A549 (cell line): ENCODE measurements around the gene CCDC12. TPM values are rescaled to one million over a fixed set of nuclear protein-coding genes. Genes with fewer than 3 reads are reported as not detected.

Source experiments
- ATAC-seq, 2 experiments: fragments of 200-7000 bp in 1 of 2; fragments of >200 bp in 1 of 2; cut with Nextera tagmentation in 1 of 2; cut with Tn5 transposase in 1 of 2; 3 replicates each; pipeline versions ENCODE4 v1.8.0 to v1.9.1; 2018 to 2020; ENCODE audit warnings: mild to moderate bottlenecking in 1 of 2, moderate library complexity in 1 of 2
- CTCF ChIA-PET: fragments of 300-600 bp; sonication (Branson Sonifier 250); formaldehyde crosslinking; extraction: SDS; loops from one replicate; lab custom pipeline; 2021; ENCODE audit warnings: antibody characterized with exemption, inconsistent platforms; lab: Yijun Ruan, JAX
- POLR2A ChIA-PET: fragments of 350-600 bp; formaldehyde crosslinking; extraction: SDS; loops from one replicate; lab custom pipeline; 2021; ENCODE audit warnings: antibody characterized with exemption, inconsistent platforms; lab: Yijun Ruan, JAX
- DNase-seq, 2 experiments: peaks; one replicate each; pipeline versions ENCODE4 v3.0.0 to v3.0.0-alpha.2; 2011 to 2016; ENCODE audit warnings: low read depth in 1 of 2, low spot score in 1 of 2
- FAIRE-seq: peaks from 2 replicates; lab custom pipeline; 2011; peaks lifted over from hg19 to GRCh38; lab: Jason Lieb, UNC
- H3K27ac ChIP-seq, 2 experiments: fragments of >200 bp; sonication (Bioruptor Twin); formaldehyde crosslinking; 3 replicates each; pipeline ENCODE4 v1.5.1; 2016 to 2017
- H3K4me1 ChIP-seq: fragments of >200 bp; sonication (Bioruptor Twin); formaldehyde crosslinking; 3 replicates; pipeline ENCODE4 v1.6.1; 2016
- H3K4me2 ChIP-seq: fragments of >200 bp; sonication (Bioruptor Twin); formaldehyde crosslinking; 3 replicates; pipeline ENCODE4 v1.6.1; 2016
- H3K4me3 ChIP-seq: fragments of >200 bp; sonication (Bioruptor Twin); formaldehyde crosslinking; 3 replicates; pipeline ENCODE4 v1.5.1; 2016
- H3K9me3 ChIP-seq: fragments of >200 bp; sonication (Bioruptor Twin); formaldehyde crosslinking; 3 replicates; pipeline ENCODE4 v1.6.1; 2016
- BHLHE40 ChIP-seq: IDR thresholded peaks from 2 replicates; pipeline ENCODE4 v1.6.1; 2012; ENCODE audit warnings: low read depth, low read length, inconsistent platforms
- CBX2 ChIP-seq: fragments of 200-600 bp; sonication (generic); IDR thresholded peaks from 2 replicates; pipeline ENCODE4 v1.6.1; 2016; ENCODE audit warnings: low read depth, mild to moderate bottlenecking, borderline replicate concordance
- CEBPB ChIP-seq, 2 experiments: fragments of >200 bp in 1 of 2; sonication (Bioruptor Twin) in 1 of 2; formaldehyde crosslinking in 1 of 2; IDR thresholded peaks; 2 replicates each; pipeline ENCODE4 v1.6.1; 2012 to 2016
- CTCF ChIP-seq: fragments of >200 bp; sonication (Bioruptor Twin); formaldehyde crosslinking; IDR thresholded peaks from 3 replicates; pipeline ENCODE4 v1.5.1; 2016
- ELK1 ChIP-seq: fragments of 150-350 bp; IDR thresholded peaks from 2 replicates; pipeline ENCODE4 v1.6.1; 2014; ENCODE audit warnings: low read depth, mild to moderate bottlenecking, low read length
- FOSL2 ChIP-seq, 2 experiments: fragments of 450-650 bp in 1 of 2; fragments of >200 bp in 1 of 2; sonication (Bioruptor Twin) in 1 of 2; formaldehyde crosslinking; IDR thresholded peaks; 2 replicates each; pipeline versions ENCODE4 v1.5.0 to v1.6.1; 2016 to 2020; ENCODE audit warnings: mild to moderate bottlenecking in 1 of 2, moderate library complexity in 1 of 2
- HDAC2 ChIP-seq: fragments of 200-600 bp; sonication (generic); IDR thresholded peaks from 2 replicates; pipeline ENCODE4 v1.6.1; 2016
- HES2 ChIP-seq: fragments of >200 bp; sonication (Bioruptor Twin); formaldehyde crosslinking; IDR thresholded peaks from 2 replicates; pipeline ENCODE4 v1.6.1; 2016
- NPAS2 ChIP-seq: fragments of 250-450 bp; sonication (Bioruptor Pico); IDR thresholded peaks from 2 replicates; pipeline ENCODE4 v1.8.0; 2022; ENCODE audit warnings: mild to moderate bottlenecking, moderate library complexity, borderline replicate concordance
- RCOR1 ChIP-seq: fragments of 150-350 bp; IDR thresholded peaks from 2 replicates; pipeline ENCODE4 v1.6.1; 2014; ENCODE audit warnings: antibody characterized with exemption, low read length, low read depth
- REST ChIP-seq: fragments of 200-600 bp; sonication (generic); IDR thresholded peaks from 2 replicates; pipeline ENCODE4 v1.6.1; 2016; ENCODE audit warnings: antibody characterized with exemption, mild to moderate bottlenecking, moderate library complexity
- USF2 ChIP-seq: fragments of 450-650 bp; IDR thresholded peaks from 2 replicates; pipeline ENCODE4 v1.6.1; 2014; ENCODE audit warnings: antibody characterized with exemption
- ZSCAN20 ChIP-seq: fragments of 250-450 bp; sonication (Bioruptor Pico); IDR thresholded peaks from 2 replicates; pipeline ENCODE4 v1.8.0; 2022; ENCODE audit warnings: mild to moderate bottlenecking, moderate library complexity
- WGBS: methylation state at CpG from one replicate; pipeline ENCODE4 v1.1.6; 2017; ENCODE audit errors: missing lambda C conversion rate; 5-methylcytosine and 5-hydroxymethylcytosine counted together
- polyA plus RNA-seq, 4 experiments: library from polyadenylated mRNA; depleted of rRNA in 3 of 4; stranded (reverse); fragments of >200 nt; fragmentation: RNase III in 1 of 4; extraction: RNeasy Plus Mini Kit Qiagen cat#74134 plus additional on column Dnase treatment in 1 of 4; gene quantifications; 2 replicates in 3 of 4; 3 replicates in 1 of 4; pipeline ENCODE4 v1.2.3, GENCODE V29; 2011 to 2017

Gene CCDC12
- polyA plus RNA-seq, 2 of the 4 experiments (the other 2 are of a cell fraction): 34.8 to 81.0 TPM

- no peak for TF ChIP-seq CTCF
Observed at GRCh38 chr3:47011371-47011770, 34.8 kb upstream of the CCDC12 start (continued).

- no peak for FAIRE-seq
- DNase-seq: no peak
- ATAC-seq: no peak
- 96% methylated on average over 5 of the region's 5 CpGs for WGBS
- Histone ChIP-seq H3K27ac (no peak overlapping the region), H3K4me2 (no peak overlapping the region), H3K4me1 (no peaks in the 10 kb centered on the region), H3K4me3 (no peak overlapping the region), H3K9me3 (no peaks in the 10 kb centered on the region)
- TF ChIP-seq NPAS2 (CRISPR knock-in tag) (no peak), CTCF (no peak), CBX2 (no peak), FOSL2 (IDR thresholded peaks at IDR 0.05) (no peak), FOSL2 (CRISPR knock-in tag; IDR thresholded peaks at IDR 0.05) (no peak), CEBPB (IDR thresholded peaks at IDR 0.05) (no peak), REST (no peak), BHLHE40 (no peak), HDAC2 (no peak), USF2 (no peak), HES2 (no peak), ZSCAN20 (CRISPR knock-in tag) (no peak), RCOR1 (no peak), ELK1 (no peak)
- POLR2A ChIA-PET: no interaction called here
- CTCF ChIA-PET: interaction anchor here (1.2 to 1.6 kb wide), 3 partner anchors 12 to 115 kb away, joined by 3 to 4 read pairs (median 3); no protein-coding TSS in a partner anchor
Observed at GRCh38 chr3:47010910-47011309, 34.4 kb upstream of the CCDC12 start.
